Transverse colon (tissue), 4 donors: ENCODE measurements around the gene PYGB. TPM values are rescaled to one million over a fixed set of nuclear protein-coding genes. Genes with fewer than 3 reads are reported as not detected.
A peak's percentile ranks its signal among the peaks of the same experiment; 100 is the strongest.

Experiments used
- DNase-seq: peaks from one replicate; pipeline ENCODE4 v3.0.0-alpha.2; 2019
- H3K27ac ChIP-seq, 4 donors: fragments of 200-600 bp; sonication (generic); 2 replicates each; pipeline ENCODE4 v1.5.1; 2016 to 2018; ENCODE audit warnings: inconsistent platforms in 4 of 4
- H3K27me3 ChIP-seq: fragments of 200-600 bp; sonication (generic); 2 replicates; pipeline ENCODE4 v1.5.1; 2017; ENCODE audit warnings: inconsistent platforms
- H3K36me3 ChIP-seq, 4 donors: fragments of 200-600 bp; sonication (generic); 2 replicates each; pipeline ENCODE4 v1.5.1; 2017 to 2019; ENCODE audit warnings: inconsistent platforms in 4 of 4
- H3K4me1 ChIP-seq, 4 donors: fragments of 200-600 bp; sonication (generic); 2 replicates each; pipeline ENCODE4 v1.5.1; 2017 to 2020; ENCODE audit warnings: inconsistent platforms in 4 of 4
- H3K4me3 ChIP-seq, 4 donors: fragments of 200-600 bp; sonication (generic); 1 replicate in 1 of 4; 2 replicates in 3 of 4; pipeline versions ENCODE4 v1.5.1 to v1.6.1; 2017 to 2019; ENCODE audit warnings: inconsistent platforms in 4 of 4
- H3K9me3 ChIP-seq, 2 donors: fragments of 200-600 bp; sonication (generic); 2 replicates each; pipeline ENCODE4 v1.5.1; 2017 to 2019; ENCODE audit warnings: inconsistent platforms in 2 of 2
- CTCF ChIP-seq, 5 experiments: fragments of 200-600 bp in 3 of 5; fragments of 450-650 bp in 2 of 5; sonication (generic) in 3 of 5; IDR thresholded peaks; 1 replicate in 2 of 5; 2 replicates in 3 of 5; pipeline ENCODE4 v1.5.1; 2016 to 2017; ENCODE audit warnings: antibody characterized with exemption in 5 of 5, inconsistent platforms in 3 of 5, mild to moderate bottlenecking in 2 of 5, moderate library complexity in 1 of 5
- EP300 ChIP-seq: sonication (generic); formaldehyde crosslinking; IDR thresholded peaks from one replicate; pipeline ENCODE4 v1.6.1; 2017; ENCODE audit warnings: antibody characterized with exemption, low read depth
- POLR2A ChIP-seq: fragments of 450-650 bp; IDR thresholded peaks from one replicate; pipeline ENCODE4 v1.6.1; 2016; ENCODE audit warnings: antibody characterized with exemption, mild to moderate bottlenecking, moderate library complexity
- POLR2AphosphoS5 ChIP-seq, 3 donors: sonication (generic); formaldehyde crosslinking; IDR thresholded peaks; one replicate each; pipeline ENCODE4 v1.6.1; 2016; ENCODE audit warnings: antibody characterized with exemption in 3 of 3
- WGBS, 2 donors: methylation state at CpG; one replicate each; pipeline ENCODE4 v1.1.5; 2018; ENCODE audit warnings: low coverage in 1 of 2; 5-methylcytosine and 5-hydroxymethylcytosine counted together
- in situ Hi-C, 4 donors: fragments of 200-750 bp; cut with MboI; loops; one replicate each; pipeline versions ENCODE4 v1.15.0 to v1.15.1; 2017; ENCODE audit warnings: low sequenced_read_pairs in 3 of 4, low pct_ligation_motif_present in 1 of 4, low pct_unique_long_range_greater_than_20kb in 1 of 4
- intact Hi-C: fragments of 100-400 bp; cut with DNase I; formaldehyde crosslinking; loops from one replicate; pipeline ENCODE4 v1.15.1; 2023; ENCODE audit warnings: low total_unique reads
- total RNA-seq, 4 donors: library from RNA; depleted of rRNA; stranded (reverse); fragments of >200 nt; gene quantifications; one replicate each; pipeline ENCODE4 v1.1.0, GENCODE V29; 2016

The PYGB gene
- total RNA-seq, 4 donors from 2014 or later, result 195 to 554 (median 359) TPM

- H3K27me3 ChIP-seq, result no peaks in the 10 kb centered on the region
- intact Hi-C loops, result loop anchor here (10.0 kb wide), 1 partner anchor 1892 kb away; the partner anchor contains the start of gene NXT1
- in situ Hi-C loops, result no loop called here
- peak; percentile 54 for DNase-seq
- H3K9me3 ChIP-seq, result no peaks in the 10 kb centered on the region
- peaks cover 12 to 46% (median 34%) of the 10 kb centered on the region in 4 donors for H3K4me1 ChIP-seq
- H3K36me3 ChIP-seq, result no peaks in the 10 kb centered on the region
- peak overlapping the region in 3 of 4 donors; percentile 91 to 96 (median 93) for H3K4me3 ChIP-seq
- TF ChIP-seq POLR2AphosphoS5 (IDR thresholded peaks at IDR 0.05) (peak in 2 of 3 donors; percentile 64 to 70), POLR2A (no peak)
- 51% methylated on average over 9 of the region's 9 CpGs; no CpG with 5 or more reads in 1 of the 2 donors for WGBS, 2 donors
- H3K27ac ChIP-seq, result peak overlapping the region; percentile 92 to 98 (median 98)
These were observed 1.5 kb upstream of the PYGB start for GRCh38 chr20:25246182-25246999.

- Histone ChIP-seq H3K27me3 (no peaks in the 10 kb centered on the region), H3K36me3 (no peaks in the 10 kb centered on the region), H3K4me3 (peak overlapping the region; percentile 89 to 96 (median 92)), H3K9me3 (no peaks in the 10 kb centered on the region), H3K27ac (peak overlapping the region; percentile 92 to 98 (median 98)), H3K4me1 (peaks cover 18 to 53% (median 40%) of the 10 kb centered on the region in 4 donors)
- intact Hi-C loops, result loop anchor here (10.0 kb wide), 1 partner anchor 1892 kb away; the partner anchor contains the start of gene NXT1
- peak; percentile 79 for DNase-seq
- WGBS, 2 donors, result 8% methylated on average over 23 of the region's 24 CpGs; no CpG with 5 or more reads in 1 of the 2 donors
- TF ChIP-seq POLR2AphosphoS5 (IDR thresholded peaks at IDR 0.05) (peak in 2 of 3 donors; percentile 21 to 38), POLR2A (peak; percentile 28), EP300 (no peak), CTCF (IDR thresholded peaks at IDR 0.05) (peak; percentile 22 to 45 (median 38))
- in situ Hi-C loops, result no loop called here
These were observed 826 bp upstream of the PYGB start for GRCh38 chr20:25247000-25247517.

GRCh38 chr20:25247518-25247955 is 348 bp upstream of the PYGB start:
- H3K4me1 ChIP-seq, result peaks cover 23 to 57% (median 45%) of the 10 kb centered on the region in 4 donors
- no peak for TF ChIP-seq POLR2A
- TF ChIP-seq CTCF (IDR thresholded peaks at IDR 0.05), result no peak
- 0% methylated on average over 36 of the region's 37 CpGs; no CpG with 5 or more reads in 1 of the 2 donors for WGBS, 2 donors
- H3K4me3 ChIP-seq, result peak overlapping the region; percentile 89 to 96 (median 92)
- in situ Hi-C loops, result no loop called here
- H3K27me3 ChIP-seq, result no peaks in the 10 kb centered on the region
- peak; percentile 60 for DNase-seq
- intact Hi-C loops, result loop anchor here (10.0 kb wide), 1 partner anchor 1893 kb away; the partner anchor contains the start of gene NXT1
- no peaks in the 10 kb centered on the region for H3K9me3 ChIP-seq
- H3K27ac ChIP-seq, result peak overlapping the region; percentile 92 to 98 (median 98)
- no peaks in the 10 kb centered on the region for H3K36me3 ChIP-seq

- no peak for DNase-seq
These were observed 894 bp downstream of the PYGB start for GRCh38 chr20:25248786-25249172.

More at GRCh38 chr20:25248786-25249172, 894 bp downstream of the PYGB start:
- H3K36me3 ChIP-seq, result no peaks in the 10 kb centered on the region
- WGBS, 2 donors, result 3 to 10% methylated on average over 2 to 6 of the region's 6 CpGs
- no peaks in the 10 kb centered on the region for H3K27me3 ChIP-seq
- in situ Hi-C loops, result no loop called here
- H3K9me3 ChIP-seq, result no peaks in the 10 kb centered on the region
- H3K27ac ChIP-seq, result peak overlapping the region; percentile 92 to 98 (median 98)
- peak overlapping the region; percentile 88 to 96 (median 92) for H3K4me3 ChIP-seq
- peaks cover 31 to 70% (median 58%) of the 10 kb centered on the region in 4 donors for H3K4me1 ChIP-seq
- TF ChIP-seq POLR2A (no peak), EP300 (no peak), POLR2AphosphoS5 (IDR thresholded peaks at IDR 0.05) (no peak), CTCF (IDR thresholded peaks at IDR 0.05) (no peak)
- intact Hi-C loops, result loop anchor here (10.0 kb wide), 1 partner anchor 1894 kb away; the partner anchor contains the start of gene NXT1
